HG03565 (cell line): ENCODE measurements around the gene PTCHD4.

Source experiments
- ATAC-seq: cut with Tn5 transposase; IDR thresholded peaks from one replicate; pipeline ENCODE4 v1.9.1; 2021; ENCODE audit warnings: mild to moderate bottlenecking, moderate library complexity; ENCODE audit not compliant: unreplicated experiment

The PTCHD4 gene

DNA sequence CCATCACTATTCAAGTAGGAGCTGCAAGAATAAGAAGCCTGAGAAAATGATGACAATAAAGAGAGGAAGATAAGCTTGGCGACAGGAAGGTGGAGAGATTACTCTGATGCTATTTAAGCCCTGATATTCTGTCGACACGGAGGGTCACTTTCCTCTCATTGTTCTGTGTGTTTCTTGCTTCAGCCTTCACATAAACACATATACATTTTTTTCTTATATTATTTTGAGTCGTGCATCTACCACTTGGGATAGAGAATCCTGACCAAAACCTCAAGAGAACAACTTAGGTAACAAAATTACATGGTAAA is 10.5 kb downstream of the PTCHD4 start:
- ATAC-seq = no peak

GRCh38 chr6:48099713-48100587 is 11.0 kb downstream of the PTCHD4 start:
- no peak for ATAC-seq

- no peak for ATAC-seq
Measured at GRCh38 chr6:48098923-48099322, 12.1 kb downstream of the PTCHD4 start.

DNA sequence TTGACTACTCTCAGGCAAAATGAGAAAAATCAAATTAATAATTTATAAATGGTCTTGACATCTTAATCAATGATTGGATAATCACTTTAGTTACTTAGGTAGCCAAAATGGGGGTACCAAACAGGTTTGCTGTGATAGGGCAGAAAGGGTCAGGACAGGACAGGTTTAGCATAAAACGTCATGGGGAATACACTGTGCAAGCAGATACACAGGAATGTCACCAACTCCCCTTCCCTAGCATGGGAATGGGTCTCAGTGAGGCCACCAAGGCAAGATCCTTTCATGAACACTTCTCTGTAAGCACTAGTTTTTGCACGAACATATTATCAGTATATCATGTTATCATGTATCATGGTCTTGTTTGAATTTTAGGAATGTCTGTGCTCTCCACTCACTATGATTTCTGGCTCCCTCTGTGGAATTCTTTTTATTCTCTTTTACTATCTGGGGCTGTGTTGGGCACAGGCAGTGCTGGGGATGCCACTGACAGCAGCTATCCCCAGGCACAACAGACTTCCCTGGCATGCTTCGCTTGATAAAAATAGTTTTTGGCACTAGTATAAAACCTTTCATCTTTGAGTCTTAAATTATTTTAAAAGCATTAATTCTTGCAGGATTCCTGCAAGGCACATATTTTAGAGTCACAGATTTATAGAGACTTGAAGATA is 18.3 kb downstream of the PTCHD4 start:
- ATAC-seq = no peak

- no peak for ATAC-seq
Measured at GRCh38 chr6:48090546-48090945, 20.5 kb downstream of the PTCHD4 start.

- ATAC-seq = no peak
Measured at GRCh38 chr6:48087448-48087847, 23.5 kb downstream of the PTCHD4 start.

- ATAC-seq = no peak
Measured at GRCh38 chr6:48086187-48086586, 24.8 kb downstream of the PTCHD4 start.

GRCh38 chr6:48085131-48085741 is 25.8 kb downstream of the PTCHD4 start:
- ATAC-seq = no peak

DNA sequence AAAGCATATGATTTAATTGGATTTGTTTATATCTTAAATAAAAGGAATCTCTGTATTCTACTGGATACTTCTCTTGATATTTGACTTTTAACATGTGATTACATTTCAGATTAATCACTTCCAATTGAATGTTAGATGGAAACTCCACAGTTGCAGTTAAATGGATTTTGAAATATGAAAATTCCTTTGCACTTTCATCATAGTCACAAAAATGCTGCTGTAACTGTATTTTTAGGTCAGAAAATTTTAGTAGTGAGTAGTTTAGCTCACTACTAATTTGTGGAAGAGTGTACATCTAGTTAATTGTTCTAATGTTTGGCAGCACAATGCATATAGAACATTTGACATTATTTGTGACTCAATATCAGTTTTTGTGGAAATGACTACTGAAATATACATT is 26.8 kb downstream of the PTCHD4 start:
- ATAC-seq = no peak

DNA sequence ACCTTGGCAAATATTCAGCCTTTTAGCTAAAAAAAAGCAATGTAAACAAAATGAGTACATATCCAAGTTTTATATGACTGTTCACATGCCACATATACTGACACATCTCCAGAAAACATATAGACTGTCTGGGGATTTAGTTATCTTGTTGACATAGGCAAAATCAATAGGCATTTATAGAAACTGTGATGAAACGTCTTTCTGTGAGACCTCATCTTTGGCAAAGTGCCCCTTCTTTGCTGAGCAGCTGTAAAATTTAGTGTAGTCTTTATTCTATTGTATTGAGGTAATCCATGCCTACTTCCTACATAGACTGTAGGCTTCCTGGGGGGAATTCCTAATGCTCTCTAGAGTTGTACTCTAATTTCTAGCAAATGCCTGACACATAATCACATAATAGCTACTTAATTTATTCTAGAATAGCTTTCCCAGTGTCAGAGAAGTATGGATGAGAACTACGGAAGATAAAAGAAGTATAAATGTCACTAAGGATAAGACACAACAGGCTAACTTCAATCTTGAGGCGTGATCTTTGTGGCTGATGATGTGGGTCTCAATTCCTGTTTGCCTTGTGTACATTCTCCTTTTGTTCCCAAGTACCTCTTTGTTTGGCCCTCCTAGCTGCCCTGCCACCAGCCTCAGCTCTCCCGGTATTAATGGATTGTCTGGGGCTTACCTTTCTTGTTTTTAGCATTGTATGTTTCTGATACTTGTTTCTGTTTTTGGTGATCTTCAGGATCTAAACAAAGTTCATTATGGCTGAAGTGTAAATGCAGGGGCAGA is 30.6 kb downstream of the PTCHD4 start:
- no peak for ATAC-seq

DNA sequence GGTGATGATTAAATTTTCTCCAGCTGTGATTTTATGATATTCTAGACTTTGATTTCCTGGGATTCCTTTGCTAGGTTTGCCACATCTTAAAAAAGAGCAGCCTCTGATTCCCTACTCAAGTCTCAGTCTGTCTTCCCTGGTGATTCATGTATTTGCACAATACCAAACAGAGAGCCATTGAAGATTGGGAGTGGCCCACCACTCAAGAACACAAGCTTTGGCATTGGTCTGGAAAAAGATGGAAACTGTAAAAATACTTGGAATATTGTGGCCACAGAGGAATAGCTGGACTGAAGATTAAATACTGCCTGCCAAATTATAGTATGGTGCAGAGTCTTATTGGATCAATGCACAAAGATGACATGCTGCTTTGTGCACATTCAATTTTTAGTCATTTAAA is 32.9 kb downstream of the PTCHD4 start:
- ATAC-seq = no peak

- no peak for ATAC-seq
Measured at GRCh38 chr6:48075181-48075580, 35.8 kb downstream of the PTCHD4 start.

GRCh38 chr6:48073976-48074767 is 36.8 kb downstream of the PTCHD4 start:
- ATAC-seq = no peak

GRCh38 chr6:48071833-48072232 is 39.2 kb downstream of the PTCHD4 start:
- no peak for ATAC-seq

DNA sequence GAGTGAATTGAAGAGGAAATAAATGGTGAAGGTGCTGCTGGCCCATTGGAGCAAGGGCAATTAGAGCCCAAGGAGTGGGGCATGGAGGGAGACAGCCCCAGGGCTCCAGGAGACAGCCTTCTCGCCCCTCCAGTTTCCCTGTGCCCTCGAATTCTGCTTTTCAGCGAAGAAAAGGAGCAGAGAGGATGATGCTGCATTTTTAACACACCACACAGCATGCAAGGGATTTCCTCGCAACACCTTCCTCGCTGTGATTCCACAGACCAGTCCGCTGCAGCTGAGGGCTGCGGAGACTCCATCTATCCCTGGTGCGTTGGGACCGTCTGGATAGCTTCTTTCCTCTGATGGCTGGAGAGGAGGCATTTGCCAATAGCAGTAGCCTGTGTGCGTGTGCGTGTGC is 41.7 kb downstream of the PTCHD4 start:
- no peak for ATAC-seq

- no peak for ATAC-seq
Measured at GRCh38 chr6:48068278-48069251, 42.4 kb downstream of the PTCHD4 start.

DNA sequence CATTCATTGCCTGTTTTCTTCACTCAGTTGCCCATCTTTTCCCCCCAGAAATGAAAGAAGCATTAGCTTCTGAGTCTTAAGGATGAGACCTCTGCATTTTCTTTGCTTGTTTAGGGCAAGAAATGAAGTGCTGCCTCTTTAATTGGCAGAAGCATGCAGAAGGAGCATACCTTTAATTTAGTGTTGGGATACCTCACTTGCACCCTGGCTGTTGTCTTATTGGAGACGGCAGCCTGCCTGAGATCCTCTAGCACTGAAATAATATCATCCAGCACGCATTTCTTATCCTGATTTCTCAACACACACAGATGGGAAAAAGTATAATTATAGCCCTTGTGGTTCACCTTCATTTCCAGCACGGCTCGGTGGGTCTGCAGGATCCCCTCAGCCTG is 43.1 kb downstream of the PTCHD4 start:
- no peak for ATAC-seq

GRCh38 chr6:48067148-48067712 is 43.8 kb downstream of the PTCHD4 start:
- ATAC-seq = no peak
